HCT116 (cell line): ENCODE measurements around the gene MMS19. TPM values are rescaled to one million over a fixed set of nuclear protein-coding genes. Genes with fewer than 3 reads are reported as not detected.

Source experiments
- ATAC-seq: fragments of 200-7000 bp; cut with Tn5 transposase; 2 replicates; pipeline ENCODE4 v1.9.1; 2020; ENCODE audit warnings: mild to moderate bottlenecking, moderate library complexity
- BruUV-seq: library from RNA; stranded (reverse); fragments of 400-500 nt; replicated peaks from 2 replicates; lab custom pipeline; 2021; lab: Mats Ljungman, UMichigan
- CTCF ChIA-PET: fragments of 300-600 bp; sonication (Branson Sonifier 250); formaldehyde crosslinking; loops from one replicate; lab custom pipeline; 2021; ENCODE audit warnings: antibody characterized with exemption; lab: Charles Lee
- POLR2A ChIA-PET: fragments of 300-600, 350-600 bp; sonication (Branson Sonifier 250); formaldehyde crosslinking; loops from one replicate; lab custom pipeline; 2021; ENCODE audit warnings: antibody characterized with exemption; lab: Charles Lee
- RAD21 ChIA-PET, 2 experiments: fragments of 300-600 bp; sonication (Branson Sonifier 250); formaldehyde crosslinking; loops; one replicate each; lab custom pipeline; 2023; ENCODE audit warnings: low total read pairs in 2 of 2; ENCODE audit not compliant: uncharacterized antibody in 2 of 2, unreplicated experiment in 2 of 2, low non-redundant PET in 1 of 2; lab: Charles Lee
- DNase-seq: peaks from one replicate; pipeline ENCODE4 v3.0.0-alpha.2; 2010; ENCODE audit warnings: low read depth, low spot score
- H2AFZ ChIP-seq: fragments of 200-600 bp; shearing (Covaris generic), sonication (generic); 2 replicates; pipeline ENCODE4 v1.6.1; 2017; ENCODE audit warnings: low read depth, mixed run types, mixed read lengths, antibody characterized with exemption, low read length; ENCODE audit not compliant: poor library complexity, severe bottlenecking
- H3K27ac ChIP-seq: 2 replicates; pipeline ENCODE4 v1.5.1; 2012; ENCODE audit warnings: low read depth, low read length
- H3K27me3 ChIP-seq: fragments of 200-600 bp; sonication (generic); 2 replicates; pipeline ENCODE4 v1.6.1; 2016; ENCODE audit warnings: mixed run types, low read length, mixed read lengths; ENCODE audit not compliant: insufficient read depth
- H3K36me3 ChIP-seq, 2 experiments: fragments of 200-500 bp in 1 of 2; fragments of 200-600 bp in 1 of 2; sonication (Bioruptor generic) in 1 of 2; sonication (generic) in 1 of 2; 2 replicates each; pipeline versions ENCODE4 v1.5.1 to v1.6.1; 2014 to 2016; ENCODE audit warnings: low read length in 2 of 2, inconsistent platforms in 1 of 2, mixed read lengths in 1 of 2, mixed run types in 1 of 2; ENCODE audit not compliant: insufficient read depth in 2 of 2, control insufficient read depth in 1 of 2
- H3K4me1 ChIP-seq, 2 experiments: fragments of 200-600 bp in 1 of 2; sonication (generic) in 1 of 2; 2 replicates each; pipeline versions ENCODE4 v1.5.1 to v1.6.1; 2012 to 2017; ENCODE audit warnings: low read length in 2 of 2, inconsistent platforms in 1 of 2, mild to moderate bottlenecking in 1 of 2, mixed read lengths in 1 of 2, mixed run types in 1 of 2, moderate library complexity in 1 of 2; ENCODE audit not compliant: insufficient read depth in 2 of 2, control insufficient read depth in 1 of 2
- H3K4me2 ChIP-seq: fragments of 200-600 bp; sonication (generic); 2 replicates; pipeline ENCODE4 v1.6.1; 2017; ENCODE audit warnings: mixed run types, low read length, mixed read lengths
- H3K4me3 ChIP-seq, 2 experiments: fragments of 200-600 bp in 1 of 2; sonication (generic) in 1 of 2; replicated peaks in 1 of 2; 2 replicates each; pipeline ENCODE4 v1.5.1; 2011 to 2016; ENCODE audit warnings: low read length in 2 of 2, control low read depth in 1 of 2, low read depth in 1 of 2, mild to moderate bottlenecking in 1 of 2, mixed read lengths in 1 of 2, mixed run types in 1 of 2
- H3K79me2 ChIP-seq: fragments of 200-600 bp; sonication (generic); 2 replicates; pipeline ENCODE4 v1.6.1; 2017; ENCODE audit warnings: mild to moderate bottlenecking, mixed run types, low read length, moderate library complexity, mixed read lengths; ENCODE audit not compliant: insufficient read depth
- H3K9ac ChIP-seq: fragments of 200-600 bp; sonication (generic); 2 replicates; pipeline ENCODE4 v1.6.1; 2016; ENCODE audit warnings: low read length, mixed read lengths
- H3K9me2 ChIP-seq: fragments of 200-600 bp; sonication (generic), shearing (Covaris generic); 2 replicates; pipeline ENCODE4 v1.6.1; 2017; ENCODE audit warnings: mixed run types, mild to moderate bottlenecking, moderate library complexity; ENCODE audit not compliant: insufficient read depth
- H3K9me3 ChIP-seq, 2 experiments: fragments of 200-500 bp in 1 of 2; fragments of 200-600 bp in 1 of 2; sonication (Bioruptor generic) in 1 of 2; sonication (generic) in 1 of 2; 2 replicates each; pipeline ENCODE4 v1.6.1; 2014 to 2017; ENCODE audit warnings: low read length in 2 of 2, mixed read lengths in 2 of 2, inconsistent platforms in 1 of 2, low read depth in 1 of 2, mild to moderate bottlenecking in 1 of 2, mixed run types in 1 of 2, moderate library complexity in 1 of 2; ENCODE audit not compliant: control insufficient read depth in 1 of 2, insufficient read depth in 1 of 2
- H4K20me1 ChIP-seq: fragments of 200-600 bp; sonication (generic), shearing (Covaris generic); 2 replicates; pipeline ENCODE4 v1.6.1; 2017; ENCODE audit warnings: mixed run types, mild to moderate bottlenecking, moderate library complexity; ENCODE audit not compliant: insufficient read depth
- ATF3 ChIP-seq: IDR thresholded peaks from 2 replicates; pipeline ENCODE4 v1.6.1; 2012
- CBX3 ChIP-seq: IDR thresholded peaks from 2 replicates; pipeline ENCODE4 v1.6.1; 2012; ENCODE audit warnings: low read depth
- EGR1 ChIP-seq: IDR thresholded peaks from 2 replicates; pipeline ENCODE4 v1.6.1; 2012; ENCODE audit warnings: low read depth
- ELF1 ChIP-seq: IDR thresholded peaks from 2 replicates; pipeline ENCODE4 v1.6.1; 2012; ENCODE audit warnings: low read depth, borderline replicate concordance
- POLR2AphosphoS5 ChIP-seq: IDR thresholded peaks from 2 replicates; pipeline ENCODE4 v1.6.1; 2011; ENCODE audit warnings: mild to moderate bottlenecking, low read depth, low read length, moderate library complexity
- SIN3A ChIP-seq: IDR thresholded peaks from 2 replicates; pipeline ENCODE4 v1.6.1; 2012; ENCODE audit warnings: low read depth
- SRF ChIP-seq: IDR thresholded peaks from 2 replicates; pipeline ENCODE4 v1.6.1; 2012; ENCODE audit warnings: low read depth
- YY1 ChIP-seq: IDR thresholded peaks from 2 replicates; pipeline ENCODE4 v1.6.1; 2011; ENCODE audit warnings: low read length, low read depth, moderate library complexity, mild to moderate bottlenecking; ENCODE audit not compliant: insufficient replicate concordance; ENCODE audit errors: extremely low read depth
- ZBTB33 ChIP-seq: IDR thresholded peaks from 2 replicates; pipeline ENCODE4 v1.6.1; 2011; ENCODE audit warnings: mild to moderate bottlenecking, low read length, moderate library complexity; ENCODE audit not compliant: insufficient replicate concordance; ENCODE audit errors: extremely low read depth
- ZFX ChIP-seq: fragments of 450-650 bp; IDR thresholded peaks from 2 replicates; pipeline ENCODE4 v1.6.1; 2017
- intact Hi-C: fragments of 100-400 bp; cut with micrococcal nuclease; formaldehyde crosslinking; loops from 2 replicates; pipeline ENCODE4 v1.10.0; 2022
- total RNA-seq: library from RNA; stranded (reverse); gene quantifications from one replicate; pipeline ENCODE4 v1.2.1, GENCODE V29; 2021; ENCODE audit not compliant: unreplicated experiment

The MMS19 gene
- total RNA-seq, 1 experiment from 2014 or later, result 101 TPM

GRCh38 chr10:97482381-97482780 lies 15.8 kb downstream of the MMS19 start:
- POLR2A ChIA-PET, result no interaction called here
- intact Hi-C loops, result no loop called here

More at GRCh38 chr10:97482381-97482780, 15.8 kb downstream of the MMS19 start:
- Histone ChIP-seq H3K4me2 (no peak overlapping the region), H3K9me2 (no peaks in the 10 kb centered on the region), H4K20me1 (no peaks in the 10 kb centered on the region; the same call in 1 of the 2 replicates), H3K4me3 (no peak overlapping the region), H3K9ac (no peak overlapping the region), H3K27me3 (no peaks in the 10 kb centered on the region)
- no TSS peak for BruUV-seq
- CTCF ChIA-PET, result no interaction called here
- TF ChIP-seq SRF, result no peak
- TF ChIP-seq YY1, result no peak
- no peak for TF ChIP-seq SIN3A
- TF ChIP-seq ATF3, result no peak
- no peak for TF ChIP-seq CBX3
- no peak for TF ChIP-seq POLR2AphosphoS5
- TF ChIP-seq EGR1, result no peak
- no peak for TF ChIP-seq ZFX
- TF ChIP-seq ELF1, result no peak
- no peak for TF ChIP-seq ZBTB33
- TF ChIP-seq, all 23 proteins: peak for 0
- no peaks in the 10 kb centered on the region for H3K9me3 ChIP-seq
- RAD21 ChIA-PET, result no interaction called here
- H2AFZ ChIP-seq, result no peak overlapping the region
- ATAC-seq, result no peak
- H3K36me3 ChIP-seq, result peaks cover 29 to 30% of the 10 kb centered on the region in 2 experiments
- H3K27ac ChIP-seq, result no peak overlapping the region
- no peaks in the 10 kb centered on the region; a peak in 1 of 4 replicates for H3K4me1 ChIP-seq
- DNase-seq, result no peak
- peaks cover 59% of the 10 kb centered on the region for H3K79me2 ChIP-seq
